Natural killer cell (primary cell): ENCODE data around the gene CRTC1. TPM values are rescaled to one million over a fixed set of nuclear protein-coding genes. Genes with fewer than 3 reads are reported as not detected.

Source experiments
- ATAC-seq, 3 donors: fragments of 150-1000 bp in 2 of 3; fragments of 200-7000 bp in 1 of 3; cut with Tn5 transposase; 1 replicate in 1 of 3; 2 replicates in 2 of 3; pipeline ENCODE4 v1.10.0; 2021; ENCODE audit warnings: mild to moderate bottlenecking in 2 of 3, moderate library complexity in 2 of 3
- DNase-seq, 2 donors: peaks; one replicate each; pipeline versions ENCODE4 v3.0.0 to v3.0.0-alpha.2; 2013 to 2021; ENCODE audit warnings: mixed read lengths in 1 of 2
- H3K27ac ChIP-seq: one replicate; pipeline ENCODE4 v1.5.1; 2013; ENCODE audit warnings: mild to moderate bottlenecking, low read length
- H3K27me3 ChIP-seq: one replicate; pipeline ENCODE4 v1.6.1; 2013; ENCODE audit warnings: low read length; ENCODE audit not compliant: control insufficient read depth, insufficient read depth
- H3K36me3 ChIP-seq: one replicate; pipeline ENCODE4 v1.6.1; 2013; ENCODE audit warnings: low read length; ENCODE audit not compliant: control insufficient read depth, insufficient read depth
- H3K4me1 ChIP-seq: one replicate; pipeline ENCODE4 v1.6.1; 2013; ENCODE audit warnings: low read length; ENCODE audit not compliant: control insufficient read depth, insufficient read depth
- H3K4me3 ChIP-seq: one replicate; pipeline ENCODE4 v1.5.1; 2013; ENCODE audit warnings: low read length
- H3K9me3 ChIP-seq: one replicate; pipeline ENCODE4 v1.6.1; 2013; ENCODE audit warnings: low read length; ENCODE audit not compliant: control insufficient read depth, insufficient read depth
- H3K27ac Mint-ChIP-seq, 2 donors: one replicate each; pipeline ENCODE4 v1.8.0; 2022; ENCODE audit warnings: mild to moderate bottlenecking in 2 of 2, mixed read lengths in 2 of 2, moderate library complexity in 1 of 2
- H3K27me3 Mint-ChIP-seq, 2 donors: one replicate each; pipeline ENCODE4 v1.8.0; 2022; ENCODE audit warnings: low read depth in 2 of 2, mixed read lengths in 2 of 2
- H3K36me3 Mint-ChIP-seq: one replicate; pipeline ENCODE4 v1.8.0; 2022; ENCODE audit warnings: mixed read lengths
- H3K4me1 Mint-ChIP-seq, 2 donors: one replicate each; pipeline ENCODE4 v1.8.0; 2022; ENCODE audit warnings: mixed read lengths in 2 of 2
- H3K4me3 Mint-ChIP-seq: one replicate; pipeline ENCODE4 v1.8.0; 2022; ENCODE audit warnings: mild to moderate bottlenecking, moderate library complexity, mixed read lengths
- H3K9me3 Mint-ChIP-seq, 2 donors: one replicate each; pipeline ENCODE4 v1.8.0; 2022; ENCODE audit warnings: mixed read lengths in 2 of 2
- WGBS: methylation state at CpG from one replicate; pipeline ENCODE4 v1.1.7; 2013; ENCODE audit warnings: missing lambda C conversion rate; ENCODE audit not compliant: insufficient coverage; 5-methylcytosine and 5-hydroxymethylcytosine counted together
- intact Hi-C: fragments of 100-400 bp; cut with micrococcal nuclease; formaldehyde crosslinking; loops from one replicate; pipeline ENCODE4 v1.14.2; 2022
- total RNA-seq, 4 donors: library from RNA; stranded (reverse); fragments of 120-200 nt in 1 of 4; gene quantifications; one replicate each; pipeline versions ENCODE4 v1.2.3 to v1.2.4, GENCODE V29; 2013 to 2022
- TF ChIP-seq, protein P1 (sequence below): fragments of 200-600 bp; IDR thresholded peaks from one replicate; pipeline ENCODE4 v1.8.0; 2022; ENCODE audit warnings: antibody characterized with exemption

CRTC1 gene
- total RNA-seq, 3 donors from 2014 or later (not counting 1 experiment from before 2014, with no cell fraction given) = 14.1 to 17.0 (median 14.3) TPM

DNA sequence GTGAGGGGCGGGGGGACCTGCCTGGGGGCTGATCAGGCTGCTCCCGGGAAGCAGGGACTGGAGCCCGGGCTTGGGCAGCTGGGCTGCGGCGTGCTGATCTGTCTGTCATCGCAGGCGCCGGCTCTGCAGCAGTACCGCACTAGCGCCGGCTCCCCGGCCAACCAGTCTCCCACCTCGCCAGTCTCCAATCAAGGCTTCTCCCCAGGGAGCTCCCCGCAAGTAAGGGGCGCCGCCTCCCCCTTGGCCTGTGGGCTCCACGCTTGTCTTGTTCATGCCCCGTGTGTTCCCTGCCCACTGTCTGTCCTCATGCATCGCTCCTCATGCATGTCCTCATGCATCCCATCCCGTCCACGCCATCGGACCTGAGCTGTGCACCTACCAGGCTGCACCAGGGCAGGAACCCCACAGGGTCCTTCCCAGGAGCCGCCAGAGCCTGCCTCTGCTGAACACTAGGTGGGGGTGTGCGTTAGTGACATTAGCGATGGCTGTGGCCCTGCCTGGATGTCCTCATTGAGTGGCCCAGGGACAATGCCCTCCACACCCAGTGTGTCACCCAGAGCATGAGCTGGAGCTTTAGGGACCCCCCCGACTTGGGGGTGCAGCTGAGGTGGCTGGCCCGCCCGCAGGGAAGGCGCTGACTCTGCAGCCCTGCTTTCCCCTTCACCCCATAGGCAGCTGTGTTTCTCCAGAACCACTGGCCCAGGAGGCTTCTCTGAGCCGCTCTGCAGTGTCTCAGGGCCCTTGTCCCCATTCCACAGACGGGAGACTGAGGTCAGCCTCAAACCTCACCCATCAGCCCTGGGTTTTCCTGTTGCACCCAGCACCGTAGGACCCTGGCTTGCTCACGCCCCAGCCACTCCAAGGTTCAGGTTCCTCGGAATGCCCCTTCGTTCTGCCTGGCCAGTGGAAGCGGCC, 88.1 kb downstream of the CRTC1 start:
- Mint-ChIP-seq H3K27ac (no peak overlapping the region), H3K4me1 (peaks cover 0 to 8% of the 10 kb centered on the region in 2 donors), H3K36me3 (no peaks in the 10 kb centered on the region), H3K27me3 (no peaks in the 10 kb centered on the region), H3K4me3 (no peak overlapping the region), H3K9me3 (no peaks in the 10 kb centered on the region)
- no peak overlapping the region for H3K4me3 ChIP-seq
- no peaks in the 10 kb centered on the region for H3K4me1 ChIP-seq
- no peak overlapping the region for H3K27ac ChIP-seq
- ATAC-seq (no peak), DNase-seq (no peak)
- TF ChIP-seq, protein P1, sequence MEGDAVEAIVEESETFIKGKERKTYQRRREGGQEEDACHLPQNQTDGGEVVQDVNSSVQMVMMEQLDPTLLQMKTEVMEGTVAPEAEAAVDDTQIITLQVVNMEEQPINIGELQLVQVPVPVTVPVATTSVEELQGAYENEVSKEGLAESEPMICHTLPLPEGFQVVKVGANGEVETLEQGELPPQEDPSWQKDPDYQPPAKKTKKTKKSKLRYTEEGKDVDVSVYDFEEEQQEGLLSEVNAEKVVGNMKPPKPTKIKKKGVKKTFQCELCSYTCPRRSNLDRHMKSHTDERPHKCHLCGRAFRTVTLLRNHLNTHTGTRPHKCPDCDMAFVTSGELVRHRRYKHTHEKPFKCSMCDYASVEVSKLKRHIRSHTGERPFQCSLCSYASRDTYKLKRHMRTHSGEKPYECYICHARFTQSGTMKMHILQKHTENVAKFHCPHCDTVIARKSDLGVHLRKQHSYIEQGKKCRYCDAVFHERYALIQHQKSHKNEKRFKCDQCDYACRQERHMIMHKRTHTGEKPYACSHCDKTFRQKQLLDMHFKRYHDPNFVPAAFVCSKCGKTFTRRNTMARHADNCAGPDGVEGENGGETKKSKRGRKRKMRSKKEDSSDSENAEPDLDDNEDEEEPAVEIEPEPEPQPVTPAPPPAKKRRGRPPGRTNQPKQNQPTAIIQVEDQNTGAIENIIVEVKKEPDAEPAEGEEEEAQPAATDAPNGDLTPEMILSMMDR = no peak
- WGBS = 93% methylated on average over 36 of the region's 36 CpGs
- no peaks in the 10 kb centered on the region for H3K27me3 ChIP-seq
- no peaks in the 10 kb centered on the region for H3K36me3 ChIP-seq
- intact Hi-C loops = no loop called here
- H3K9me3 ChIP-seq = no peaks in the 10 kb centered on the region

DNA sequence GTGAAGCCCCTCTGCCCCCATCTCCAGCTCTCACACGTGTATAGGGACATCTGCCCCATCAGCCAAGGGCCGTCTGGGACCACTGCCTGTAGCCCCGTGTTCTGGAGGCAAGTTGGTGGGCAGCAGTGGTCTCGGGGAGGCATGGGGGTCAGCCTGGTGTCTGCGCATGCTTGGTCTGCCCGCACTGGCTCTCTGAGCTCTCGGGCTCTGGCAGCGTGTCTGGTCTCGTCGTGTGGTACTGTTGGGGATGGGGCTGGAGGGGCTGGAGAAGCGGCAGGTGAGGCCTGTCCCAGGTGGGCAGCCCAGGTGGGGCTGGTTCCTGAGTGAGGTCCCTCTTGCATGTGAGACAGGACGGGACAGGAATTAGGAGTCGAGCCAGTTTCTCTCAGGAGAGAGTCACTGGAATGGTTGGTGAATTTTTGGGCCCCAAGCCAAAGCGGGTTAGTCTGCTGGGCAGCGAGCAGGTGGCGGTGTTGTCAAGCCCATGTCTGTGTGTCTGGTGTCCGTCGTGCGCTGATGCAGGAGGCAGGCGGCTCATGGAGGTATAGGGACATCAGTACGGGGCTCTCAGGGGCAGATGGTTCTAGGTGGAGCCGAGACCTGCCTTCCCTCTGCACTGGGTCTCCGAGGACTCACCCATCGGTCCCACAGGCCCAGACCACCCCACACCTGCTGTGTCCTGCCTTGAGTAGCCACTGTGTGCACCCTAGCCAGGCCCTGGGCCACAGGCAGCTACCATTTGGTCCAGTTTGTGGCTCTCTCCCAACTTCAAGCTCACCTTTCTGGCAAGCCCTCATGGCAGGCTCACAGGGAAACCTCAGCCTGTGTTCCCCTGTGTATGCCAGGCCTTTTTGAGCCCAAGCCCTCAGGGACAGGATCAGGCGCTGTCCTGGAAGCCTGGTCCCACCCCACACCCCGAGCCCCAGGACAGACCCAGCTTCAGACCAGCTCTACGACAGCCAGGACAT, 89.4 kb downstream of the CRTC1 start:
- 89% methylated on average over 27 of the region's 27 CpGs for WGBS
- Mint-ChIP-seq H3K4me3 (no peak overlapping the region), H3K36me3 (no peaks in the 10 kb centered on the region), H3K27me3 (no peaks in the 10 kb centered on the region), H3K4me1 (peaks cover 0 to 8% of the 10 kb centered on the region in 2 donors), H3K9me3 (no peaks in the 10 kb centered on the region), H3K27ac (no peak overlapping the region)
- H3K4me1 ChIP-seq = no peaks in the 10 kb centered on the region
- intact Hi-C loops = no loop called here
- TF ChIP-seq, protein P1 = no peak
- no peak overlapping the region for H3K27ac ChIP-seq
- DNase-seq = no peak
- H3K9me3 ChIP-seq = no peaks in the 10 kb centered on the region
- H3K4me3 ChIP-seq = no peak overlapping the region
- H3K27me3 ChIP-seq = no peaks in the 10 kb centered on the region
- no peak for ATAC-seq
- H3K36me3 ChIP-seq = no peaks in the 10 kb centered on the region

DNA sequence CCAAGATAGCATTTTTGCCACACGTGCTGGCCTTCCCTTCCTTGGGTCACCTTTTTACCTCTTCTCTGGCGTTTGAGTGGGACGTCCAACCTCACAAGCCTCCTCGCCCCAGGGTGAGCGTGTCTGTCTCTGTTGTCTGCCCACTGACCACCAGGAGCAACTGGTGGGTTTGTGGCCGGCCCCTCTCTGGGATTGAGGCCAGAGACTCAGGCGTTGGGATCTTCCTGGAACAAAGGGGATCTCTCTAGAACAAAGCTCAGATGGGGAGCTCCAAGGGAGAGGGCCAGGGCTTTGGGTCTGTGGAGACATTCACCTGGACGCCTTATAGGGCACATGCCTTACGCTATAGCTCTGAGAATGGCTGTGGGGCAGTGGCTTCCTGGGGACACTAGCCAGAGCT, 90.2 kb downstream of the CRTC1 start:
- peaks cover 0 to 8% of the 10 kb centered on the region in 2 donors for H3K4me1 Mint-ChIP-seq

More for the DNA sequence above, 90.2 kb downstream of the CRTC1 start:
- no peaks in the 10 kb centered on the region for H3K36me3 Mint-ChIP-seq
- 94% methylated on average over 9 of the region's 9 CpGs for WGBS
- no peaks in the 10 kb centered on the region for H3K27me3 Mint-ChIP-seq
- H3K4me1 ChIP-seq = no peaks in the 10 kb centered on the region
- H3K27ac Mint-ChIP-seq = no peak overlapping the region
- no peaks in the 10 kb centered on the region for H3K9me3 Mint-ChIP-seq
- TF ChIP-seq, protein P1 = no peak
- no peak overlapping the region for H3K27ac ChIP-seq
- DNase-seq (no peak), ATAC-seq (no peak)
- no peak overlapping the region for H3K4me3 Mint-ChIP-seq
- intact Hi-C loops = no loop called here
- H3K9me3 ChIP-seq = no peaks in the 10 kb centered on the region
- H3K27me3 ChIP-seq = no peaks in the 10 kb centered on the region
- H3K36me3 ChIP-seq = no peaks in the 10 kb centered on the region
- H3K4me3 ChIP-seq = no peak overlapping the region
